ENCODE data around the gene AHRR. TPM values are rescaled to one million over a fixed set of nuclear protein-coding genes. Genes with fewer than 3 reads are reported as not detected.

The AHRR gene
- total RNA-seq, 2 experiments from 2014 or later, result 24.0 to 26.6 TPM

DNA sequence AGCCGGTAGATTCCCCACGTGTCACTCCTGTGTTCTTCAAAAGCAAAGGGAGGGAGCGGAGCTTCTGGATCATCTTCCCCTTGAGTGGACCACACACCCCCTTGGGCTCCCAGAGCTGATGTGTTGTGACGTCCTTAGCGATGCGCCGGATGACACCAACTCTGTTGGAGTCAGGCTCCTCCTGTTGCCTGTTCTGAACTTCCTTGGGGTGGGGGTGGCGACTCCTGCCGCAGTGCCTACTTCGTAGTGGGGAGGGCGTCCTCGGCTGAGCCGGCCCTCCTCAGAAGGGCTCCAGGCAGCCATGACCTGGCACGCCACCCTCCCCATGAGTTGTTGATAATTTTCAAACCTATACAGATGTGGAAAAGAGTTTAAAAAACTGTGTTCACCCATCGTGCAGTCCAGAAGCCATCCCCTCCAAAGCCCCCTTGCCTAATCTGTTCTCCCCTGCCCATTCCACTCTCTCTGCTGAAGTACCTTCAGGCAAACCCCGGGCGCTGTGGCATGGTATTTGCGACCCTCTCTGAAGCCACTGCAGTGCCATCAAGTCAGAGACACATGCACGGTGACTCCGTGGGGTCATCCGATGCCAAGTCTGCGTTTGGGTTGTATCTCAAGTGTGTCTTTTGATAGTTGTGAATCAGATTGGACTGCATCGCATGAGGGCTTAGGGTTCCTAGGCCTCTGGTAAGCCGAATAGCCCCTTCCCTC is 138.2 kb downstream of the AHRR start:
- Mint-ChIP-seq H3K4me3 (peak overlapping the region; percentile 73), H3K27ac (peak overlapping the region; percentile 85), H3K36me3 (peaks cover 65% of the 10 kb centered on the region), H3K9me3 (no peaks in the 10 kb centered on the region), H3K4me1 (peaks cover 52% of the 10 kb centered on the region), H3K27me3 (no peaks in the 10 kb centered on the region)
- DNase-seq, result no peak

DNA sequence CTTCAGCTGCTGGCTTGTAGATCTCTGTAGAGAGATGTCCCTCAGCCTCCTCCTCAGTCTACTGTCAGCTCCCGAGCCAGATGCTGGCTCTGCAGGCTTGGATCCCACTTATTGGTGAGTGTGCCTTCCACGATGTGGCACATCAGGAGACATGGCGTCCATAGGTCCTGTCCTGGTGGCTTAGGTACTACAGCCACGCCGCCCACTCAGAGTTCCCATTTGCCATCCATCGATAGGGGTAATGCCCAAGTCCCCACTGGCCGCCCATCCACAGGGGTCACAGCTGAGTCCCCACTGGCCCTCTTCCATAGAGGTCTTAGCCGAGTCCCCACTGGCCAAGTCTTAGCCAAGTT is 138.7 kb downstream of the AHRR start:
- Mint-ChIP-seq H3K36me3 (peaks cover 68% of the 10 kb centered on the region), H3K4me1 (peaks cover 52% of the 10 kb centered on the region), H3K27ac (peak overlapping the region; percentile 85), H3K27me3 (no peaks in the 10 kb centered on the region), H3K4me3 (peak overlapping the region; percentile 73), H3K9me3 (no peaks in the 10 kb centered on the region)
- no peak for DNase-seq

DNA sequence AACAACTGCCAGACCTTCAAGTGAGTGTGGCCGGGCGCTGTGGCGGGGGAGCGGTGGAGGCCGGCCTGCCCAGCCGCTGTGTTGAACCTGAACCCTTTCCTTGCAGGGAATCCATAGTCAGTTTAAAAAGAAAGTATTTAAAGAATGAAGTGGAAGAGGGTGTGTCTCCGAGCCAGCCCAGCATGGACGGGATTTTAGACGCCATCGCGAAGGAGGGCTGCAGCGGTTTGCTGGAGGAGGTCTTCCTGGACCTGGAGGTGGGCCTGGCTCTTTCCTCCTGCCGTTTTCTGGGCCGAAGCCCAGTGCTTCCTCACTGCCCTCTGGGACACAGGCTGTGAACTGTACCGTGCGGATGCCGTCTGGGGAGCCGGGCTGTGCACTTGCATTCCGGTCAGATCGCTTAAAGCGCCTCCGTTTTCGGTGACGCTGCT is 140.6 kb downstream of the AHRR start:
- Mint-ChIP-seq H3K27ac (peak overlapping the region; percentile 72), H3K27me3 (no peaks in the 10 kb centered on the region), H3K4me3 (no peak overlapping the region), H3K9me3 (no peaks in the 10 kb centered on the region), H3K4me1 (peaks cover 52% of the 10 kb centered on the region), H3K36me3 (peaks cover 68% of the 10 kb centered on the region)
- no peak for DNase-seq

DNA sequence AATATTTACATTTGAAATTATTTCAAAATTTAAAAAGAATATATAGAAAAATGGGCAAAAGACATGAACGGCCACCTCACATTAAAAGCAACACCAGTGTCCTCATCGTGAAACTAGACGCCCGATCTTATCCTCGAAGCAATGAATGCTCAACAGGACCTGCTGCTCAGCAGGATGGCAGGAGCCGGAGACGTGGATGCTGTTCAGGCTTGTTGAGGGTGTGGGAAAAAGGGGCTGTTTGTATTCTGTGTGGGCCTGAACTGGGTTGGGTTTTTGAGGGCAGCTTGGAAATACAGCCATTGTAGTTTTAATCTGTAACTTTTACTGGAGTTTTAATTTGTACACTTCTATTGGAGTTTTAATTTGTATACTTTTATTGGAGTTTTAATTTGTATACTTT is 141.8 kb downstream of the AHRR start:
- peaks cover 61% of the 10 kb centered on the region for H3K36me3 Mint-ChIP-seq
- peaks cover 48% of the 10 kb centered on the region for H3K4me1 Mint-ChIP-seq
- no peaks in the 10 kb centered on the region for H3K27me3 Mint-ChIP-seq
- H3K4me3 Mint-ChIP-seq, result peak overlapping the region; percentile 18
- no peak for DNase-seq
- peak overlapping the region; percentile 81 for H3K27ac Mint-ChIP-seq
- H3K9me3 Mint-ChIP-seq, result no peaks in the 10 kb centered on the region

DNA sequence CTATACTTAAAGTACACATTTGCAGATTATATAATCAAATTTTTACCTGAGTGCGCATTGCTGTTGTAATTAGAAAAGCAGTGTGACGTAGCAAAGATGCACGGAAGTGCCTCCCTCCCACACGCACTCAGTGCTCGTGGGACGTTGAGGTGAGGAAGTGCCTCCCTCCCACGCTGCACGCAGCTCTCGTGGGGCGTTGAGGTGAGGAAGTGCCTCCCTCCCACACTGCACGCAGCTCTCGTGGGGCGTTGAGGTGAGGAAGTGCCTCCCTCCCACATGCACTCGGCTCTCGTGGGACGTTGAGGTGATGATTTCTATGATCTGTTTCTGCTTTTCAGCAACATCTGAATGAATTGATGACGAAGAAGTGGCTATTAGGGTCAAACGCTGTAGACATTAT is 142.4 kb downstream of the AHRR start:
- peak; percentile 60 for DNase-seq
- peak overlapping the region; percentile 22 for H3K4me3 Mint-ChIP-seq
- H3K36me3 Mint-ChIP-seq, result peaks cover 55% of the 10 kb centered on the region
- peak overlapping the region; percentile 82 for H3K27ac Mint-ChIP-seq
- H3K27me3 Mint-ChIP-seq, result no peaks in the 10 kb centered on the region
- peaks cover 42% of the 10 kb centered on the region for H3K4me1 Mint-ChIP-seq
- H3K9me3 Mint-ChIP-seq, result no peaks in the 10 kb centered on the region

DNA sequence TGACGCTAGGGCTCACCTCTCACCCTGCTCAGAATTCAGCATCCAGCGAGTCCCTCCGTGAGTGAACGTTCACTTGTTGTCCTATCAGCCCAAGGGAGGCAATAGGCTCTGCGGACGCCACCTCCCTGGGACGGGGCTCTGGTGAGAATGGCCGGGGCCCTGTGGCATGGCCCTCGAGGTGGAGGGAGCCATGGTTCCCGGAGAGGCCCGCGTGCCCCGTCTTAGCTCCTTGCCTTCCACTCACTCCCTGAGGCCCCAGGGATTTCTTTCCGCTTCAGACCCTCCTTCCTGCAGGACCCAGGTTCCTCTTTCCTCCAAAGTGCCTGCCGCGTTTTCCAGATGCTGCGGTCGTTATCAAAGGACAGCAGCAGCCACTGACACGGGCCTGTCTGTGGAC is 142.9 kb downstream of the AHRR start:
- H3K27me3 Mint-ChIP-seq, result no peaks in the 10 kb centered on the region

DNA sequence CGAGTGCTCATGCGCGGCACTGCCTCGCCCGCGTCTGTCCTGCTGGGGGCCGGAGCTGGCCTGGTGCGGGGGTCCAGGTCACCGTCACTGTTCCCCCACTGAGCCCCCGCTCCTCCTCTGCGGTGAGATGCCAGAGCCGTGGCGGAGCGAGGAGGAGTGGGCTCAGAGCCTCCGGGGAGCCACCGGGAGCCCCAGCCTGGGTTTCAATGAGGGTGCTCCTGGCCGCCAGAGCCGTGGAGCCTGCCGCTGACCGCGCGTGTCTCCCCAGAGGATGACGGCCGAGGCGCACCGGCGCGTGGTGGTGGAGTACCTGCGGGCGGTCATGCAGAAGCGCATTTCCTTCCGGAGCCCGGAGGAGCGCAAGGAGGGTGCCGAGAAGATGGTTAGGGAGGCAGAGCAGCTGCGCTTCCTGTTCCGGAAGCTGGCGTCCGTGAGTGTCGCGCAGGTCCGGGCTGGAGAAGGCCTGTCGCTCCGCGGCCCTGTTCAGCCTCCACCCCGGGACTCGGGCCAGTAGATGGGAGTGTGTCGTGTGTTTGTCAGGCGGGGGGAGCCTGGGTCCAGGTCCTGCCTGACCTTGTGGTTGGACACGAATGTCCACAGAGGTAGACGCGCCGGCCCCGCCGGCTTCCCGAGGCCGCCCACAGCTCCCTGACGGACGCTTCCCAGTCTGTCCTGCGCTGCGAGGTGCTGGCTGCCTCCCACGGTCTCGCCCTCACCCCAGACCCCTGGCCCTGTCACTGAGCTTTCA is 143.5 kb downstream of the AHRR start:
- peaks cover 45% of the 10 kb centered on the region for H3K36me3 Mint-ChIP-seq
- no peaks in the 10 kb centered on the region for H3K9me3 Mint-ChIP-seq
- H3K4me3 Mint-ChIP-seq, result no peak overlapping the region
- peak overlapping the region; percentile 82 for H3K27ac Mint-ChIP-seq
- no peak for DNase-seq
- H3K4me1 Mint-ChIP-seq, result peaks cover 36% of the 10 kb centered on the region
- no peaks in the 10 kb centered on the region for H3K27me3 Mint-ChIP-seq

More for the DNA sequence above, 142.9 kb downstream of the AHRR start:
- H3K36me3 Mint-ChIP-seq, result peaks cover 50% of the 10 kb centered on the region
- DNase-seq, result no peak
- H3K4me3 Mint-ChIP-seq, result peak overlapping the region; percentile 22
- no peaks in the 10 kb centered on the region for H3K9me3 Mint-ChIP-seq
- peak overlapping the region; percentile 82 for H3K27ac Mint-ChIP-seq
- H3K4me1 Mint-ChIP-seq, result peaks cover 37% of the 10 kb centered on the region

DNA sequence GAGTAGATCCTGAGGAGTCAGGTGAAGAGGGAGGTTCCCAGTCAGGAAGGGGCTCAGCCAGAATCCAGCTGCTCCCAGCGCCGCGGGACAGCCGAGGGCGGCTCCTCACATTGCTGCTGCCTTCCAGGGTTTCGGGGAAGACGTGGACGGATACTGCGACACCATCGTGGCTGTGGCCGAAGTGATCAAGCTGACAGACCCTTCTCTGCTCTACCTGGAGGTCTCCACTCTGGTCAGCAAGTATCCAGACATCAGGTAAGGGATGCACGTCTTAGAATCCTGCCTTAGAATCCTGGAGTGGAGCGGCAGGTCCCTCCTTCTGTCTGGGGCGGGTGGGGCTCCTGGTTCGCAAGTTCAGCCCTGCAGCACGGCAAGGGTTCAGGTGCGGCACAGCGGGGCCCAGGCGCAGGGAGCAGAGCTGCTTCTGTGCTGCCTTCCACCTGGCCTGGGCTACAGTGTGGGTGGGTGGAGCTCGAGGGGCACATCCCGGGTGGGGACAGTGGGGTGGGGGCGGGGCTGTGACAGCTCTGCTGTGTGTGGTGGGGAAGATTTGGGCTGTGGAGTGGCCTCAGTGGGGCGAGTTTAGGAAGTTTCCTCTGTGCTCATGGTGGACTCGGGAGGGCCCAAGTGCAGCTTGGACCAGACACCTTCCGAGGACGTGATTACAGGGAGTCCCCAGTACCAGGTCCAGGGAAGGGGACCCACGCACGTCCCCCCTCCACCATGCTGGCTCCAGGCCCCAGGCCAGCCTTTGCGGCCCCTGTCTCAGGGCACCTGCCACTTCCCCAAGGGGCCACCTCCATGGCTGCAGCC is 144.3 kb downstream of the AHRR start:
- DNase-seq, result no peak
- no peaks in the 10 kb centered on the region for H3K27me3 Mint-ChIP-seq
- peaks cover 41% of the 10 kb centered on the region for H3K36me3 Mint-ChIP-seq
- H3K4me1 Mint-ChIP-seq, result peaks cover 34% of the 10 kb centered on the region
- H3K27ac Mint-ChIP-seq, result peak overlapping the region; percentile 1
- H3K4me3 Mint-ChIP-seq, result no peak overlapping the region
- no peaks in the 10 kb centered on the region for H3K9me3 Mint-ChIP-seq

DNA sequence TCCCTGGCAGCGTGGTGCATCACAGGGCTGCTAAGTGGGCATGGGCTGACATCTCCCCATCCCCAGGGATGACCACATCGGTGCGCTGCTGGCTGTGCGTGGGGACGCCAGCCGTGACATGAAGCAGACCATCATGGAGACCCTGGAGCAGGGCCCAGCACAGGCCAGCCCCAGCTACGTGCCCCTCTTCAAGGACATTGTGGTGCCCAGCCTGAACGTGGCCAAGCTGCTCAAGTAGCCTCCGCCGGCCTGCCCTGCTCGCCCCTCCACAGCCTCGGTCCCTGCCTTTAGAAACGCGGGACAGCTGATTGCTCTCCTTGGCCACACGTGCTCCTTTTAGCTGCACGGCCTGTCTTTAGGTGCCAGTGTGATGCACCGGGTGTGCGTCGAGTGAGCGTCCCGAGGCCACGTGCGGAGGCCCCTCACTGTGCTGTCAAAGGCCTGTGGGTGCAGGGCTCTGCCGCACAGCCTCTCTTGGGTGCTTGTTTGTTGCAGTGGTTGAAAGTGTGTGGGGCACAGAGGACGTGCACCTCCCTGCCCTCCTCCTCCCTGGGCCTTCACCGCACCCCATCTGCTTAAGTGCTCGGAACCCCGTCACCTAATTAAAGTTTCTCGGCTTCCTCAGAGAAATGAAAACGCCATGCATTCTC is 145.3 kb downstream of the AHRR start:
- no peak for DNase-seq
- Mint-ChIP-seq H3K36me3 (peaks cover 45% of the 10 kb centered on the region), H3K4me3 (no peak overlapping the region), H3K4me1 (peaks cover 39% of the 10 kb centered on the region), H3K9me3 (no peaks in the 10 kb centered on the region), H3K27ac (no peak overlapping the region), H3K27me3 (no peaks in the 10 kb centered on the region)

DNA sequence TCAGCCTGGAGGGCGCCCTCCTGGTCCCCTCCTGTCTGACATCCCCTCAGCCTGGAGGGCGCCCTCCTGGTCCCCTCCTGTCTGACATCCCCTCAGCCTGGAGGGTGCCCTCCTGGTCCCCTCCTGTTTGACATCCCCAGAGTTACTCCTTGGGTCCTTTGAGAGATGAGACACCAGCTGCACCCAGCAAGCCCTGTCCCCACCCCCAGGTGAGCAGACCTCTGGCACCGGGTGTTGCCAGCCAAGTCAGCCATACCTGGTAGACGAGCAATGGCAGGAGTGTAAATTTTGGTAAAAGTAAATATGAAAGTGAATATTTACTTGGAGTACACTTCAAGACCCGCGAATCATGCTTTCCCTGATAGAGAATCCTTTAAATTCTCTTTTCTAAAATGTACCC is 146.9 kb downstream of the AHRR start:
- DNase-seq, result no peak
- Mint-ChIP-seq H3K27me3 (no peaks in the 10 kb centered on the region), H3K36me3 (peaks cover 33% of the 10 kb centered on the region), H3K4me1 (peaks cover 29% of the 10 kb centered on the region), H3K4me3 (no peak overlapping the region), H3K27ac (no peak overlapping the region), H3K9me3 (no peaks in the 10 kb centered on the region)

DNA sequence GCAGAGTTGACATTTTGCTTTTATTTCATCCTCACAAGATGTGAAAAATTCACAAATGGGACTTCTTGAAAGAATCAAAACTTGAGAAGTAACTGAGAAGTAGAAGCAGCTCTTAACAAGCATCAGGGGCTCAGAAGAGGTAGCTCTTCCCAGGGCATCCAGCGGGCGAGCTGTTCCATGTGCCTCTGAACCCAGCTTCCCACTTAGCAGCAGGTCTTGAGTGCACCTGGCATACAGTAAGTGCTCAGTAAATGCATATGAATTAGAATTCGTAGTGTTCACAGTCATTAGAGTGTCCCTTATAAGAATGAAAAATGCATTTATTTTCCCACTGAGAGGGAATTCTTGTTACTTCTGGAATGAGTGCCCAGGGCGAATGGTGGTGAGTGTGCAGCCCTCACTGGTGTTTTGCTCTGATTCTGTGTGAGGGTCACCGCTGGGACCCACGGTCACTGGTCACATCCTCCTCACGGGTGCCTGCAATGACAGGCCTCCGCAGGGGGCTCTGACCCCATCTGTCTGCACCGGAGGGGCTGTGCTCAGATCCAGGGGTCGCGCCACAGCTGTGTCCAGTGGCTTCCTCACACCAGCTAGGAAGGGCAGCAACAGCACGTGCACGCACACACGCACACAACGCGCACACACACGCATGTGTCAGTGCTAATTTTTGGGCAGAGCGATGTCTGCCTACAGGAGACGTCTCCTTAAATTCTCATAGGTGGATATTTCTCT is 148.4 kb downstream of the AHRR start:
- Mint-ChIP-seq H3K4me1 (peaks cover 21% of the 10 kb centered on the region), H3K36me3 (peaks cover 21% of the 10 kb centered on the region), H3K27me3 (no peaks in the 10 kb centered on the region), H3K4me3 (peak overlapping the region; percentile 18), H3K27ac (no peak overlapping the region), H3K9me3 (no peaks in the 10 kb centered on the region)
- no peak for DNase-seq

DNA sequence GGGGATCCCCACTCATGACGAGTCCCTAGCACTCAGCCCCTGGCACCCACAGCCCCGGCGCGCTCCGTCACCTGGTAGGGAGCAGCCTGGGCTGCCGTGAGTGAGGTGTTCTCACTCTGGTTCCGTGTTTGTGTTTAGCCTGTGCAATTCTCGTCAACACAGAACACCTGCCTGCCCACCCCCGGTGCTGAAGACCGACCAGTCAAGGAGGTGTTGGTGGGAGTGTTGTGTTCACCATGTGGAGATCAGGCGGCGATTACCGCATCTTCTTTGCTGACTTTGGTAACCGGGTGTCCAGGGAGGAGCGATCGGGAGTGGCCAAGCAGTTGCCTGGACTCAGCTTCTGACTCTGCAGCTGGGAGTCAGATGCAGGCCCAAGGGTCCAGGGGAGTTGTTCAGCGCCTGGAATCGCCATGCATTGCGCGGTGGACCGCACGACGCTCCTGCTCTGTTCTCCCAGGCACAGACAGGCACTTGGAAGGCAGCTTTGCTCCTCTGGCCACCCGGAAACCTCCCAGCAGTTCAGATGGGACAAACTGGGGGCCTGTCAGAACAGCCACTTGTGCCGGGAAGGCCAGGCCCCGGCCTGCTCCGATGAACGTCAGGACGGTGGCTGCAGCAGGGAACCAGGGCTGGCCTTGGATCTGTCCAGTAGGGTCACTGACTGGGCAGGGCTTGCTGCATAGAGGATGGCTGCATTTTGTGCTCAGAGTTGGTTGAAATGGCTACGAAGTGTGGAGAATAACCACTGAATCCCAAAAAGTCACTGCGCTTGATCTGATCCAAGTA is 149.6 kb downstream of the AHRR start:
- no peak for DNase-seq
- peaks cover 24% of the 10 kb centered on the region for H3K4me1 Mint-ChIP-seq
- no peaks in the 10 kb centered on the region for H3K9me3 Mint-ChIP-seq
- peak overlapping the region; percentile 86 for H3K4me3 Mint-ChIP-seq
- peaks cover 21% of the 10 kb centered on the region for H3K36me3 Mint-ChIP-seq
- peaks cover 3% of the 10 kb centered on the region for H3K27me3 Mint-ChIP-seq
- H3K27ac Mint-ChIP-seq, result peak overlapping the region; percentile 87

DNA sequence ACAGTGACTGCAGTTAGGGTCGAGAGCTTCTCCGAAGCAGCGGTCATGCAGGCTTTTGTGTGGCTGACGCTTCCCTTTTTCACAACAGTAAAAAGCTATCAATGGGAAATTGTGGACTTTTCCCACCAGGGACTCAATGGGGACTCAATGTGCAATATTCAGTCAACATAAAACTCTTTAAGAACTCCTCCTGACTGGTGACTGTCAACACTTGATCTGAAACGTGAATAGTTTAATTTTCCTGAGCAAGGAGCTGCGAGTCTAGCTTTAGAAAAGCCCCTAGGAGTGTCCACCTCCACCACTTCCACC is 150.2 kb downstream of the AHRR start:
- peak overlapping the region; percentile 87 for H3K27ac Mint-ChIP-seq
- peaks cover 24% of the 10 kb centered on the region for H3K4me1 Mint-ChIP-seq
- no peaks in the 10 kb centered on the region for H3K9me3 Mint-ChIP-seq
- peaks cover 3% of the 10 kb centered on the region for H3K27me3 Mint-ChIP-seq
- peak overlapping the region; percentile 86 for H3K4me3 Mint-ChIP-seq
- peaks cover 21% of the 10 kb centered on the region for H3K36me3 Mint-ChIP-seq
- DNase-seq, result no peak
